ENCODE measurements around the gene HIBADH.

HIBADH gene

GRCh38 chr7:27662490-27663205, at the start of gene HIBADH:
HIBADH (minus strand) TSS chr7:27662883; CDS start chr7:27662788, 95 bp downstream.
- peak; percentile 89 for DNase-seq

GRCh38 chr7:27712217-27712616, 49.5 kb upstream of the HIBADH start:
- DNase-seq, result no peak

GRCh38 chr7:27709137-27710075, 46.7 kb upstream of the HIBADH start:
- no peak for DNase-seq

- no peak for DNase-seq
Observed at GRCh38 chr7:27708485-27708884, 45.8 kb upstream of the HIBADH start.

- DNase-seq, result no peak
Observed at GRCh38 chr7:27705200-27705594, 42.5 kb upstream of the HIBADH start.

GRCh38 chr7:27704422-27705199, 41.9 kb upstream of the HIBADH start:
- no peak for DNase-seq

GRCh38 chr7:27703181-27703580, 40.5 kb upstream of the HIBADH start:
- DNase-seq, result no peak

- DNase-seq, result no peak
Observed at GRCh38 chr7:27700501-27700900, 37.8 kb upstream of the HIBADH start.

GRCh38 chr7:27699751-27700150, 37.1 kb upstream of the HIBADH start:
- DNase-seq, result no peak

GRCh38 chr7:27697861-27698430, 35.3 kb upstream of the HIBADH start:
- peak; percentile 27 for DNase-seq

- no peak for DNase-seq
Observed at GRCh38 chr7:27695096-27695495, 32.4 kb upstream of the HIBADH start.

- DNase-seq, result no peak
Observed at GRCh38 chr7:27693794-27694193, 31.1 kb upstream of the HIBADH start.

GRCh38 chr7:27690649-27691048, 28.0 kb upstream of the HIBADH start:
- no peak for DNase-seq

GRCh38 chr7:27689591-27690164, 27.0 kb upstream of the HIBADH start:
- DNase-seq, result no peak

- DNase-seq, result no peak
Observed at GRCh38 chr7:27689150-27689549, 26.5 kb upstream of the HIBADH start.

GRCh38 chr7:27688646-27689045, 26.0 kb upstream of the HIBADH start:
- DNase-seq, result no peak

GRCh38 chr7:27688056-27688455, 25.4 kb upstream of the HIBADH start:
- no peak for DNase-seq

GRCh38 chr7:27686315-27686714, 23.6 kb upstream of the HIBADH start:
- no peak for DNase-seq

GRCh38 chr7:27685893-27686292, 23.2 kb upstream of the HIBADH start:
- no peak for DNase-seq

- no peak for DNase-seq
Observed at GRCh38 chr7:27685209-27685608, 22.5 kb upstream of the HIBADH start.

- no peak for DNase-seq
Observed at GRCh38 chr7:27684491-27684890, 21.8 kb upstream of the HIBADH start.

- DNase-seq, result no peak
Observed at GRCh38 chr7:27680610-27681009, 17.9 kb upstream of the HIBADH start.

Data from KG1 (cell line).